GM10266 (cell line): Measurements from ENCODE around the gene PPP2R2C.

Source experiments
- DNase-seq: peaks from one replicate; pipeline ENCODE4 v3.0.0; 2012; ENCODE audit errors: extremely low spot score
- TF ChIP-seq, protein P1 (sequence below): IDR thresholded peaks from 2 replicates; pipeline ENCODE4 v1.5.1; 2012; ENCODE audit warnings: mild to moderate bottlenecking, low read depth; ENCODE audit not compliant: control insufficient read depth, insufficient read depth; ENCODE audit errors: missing control alignments

PPP2R2C gene

DNA sequence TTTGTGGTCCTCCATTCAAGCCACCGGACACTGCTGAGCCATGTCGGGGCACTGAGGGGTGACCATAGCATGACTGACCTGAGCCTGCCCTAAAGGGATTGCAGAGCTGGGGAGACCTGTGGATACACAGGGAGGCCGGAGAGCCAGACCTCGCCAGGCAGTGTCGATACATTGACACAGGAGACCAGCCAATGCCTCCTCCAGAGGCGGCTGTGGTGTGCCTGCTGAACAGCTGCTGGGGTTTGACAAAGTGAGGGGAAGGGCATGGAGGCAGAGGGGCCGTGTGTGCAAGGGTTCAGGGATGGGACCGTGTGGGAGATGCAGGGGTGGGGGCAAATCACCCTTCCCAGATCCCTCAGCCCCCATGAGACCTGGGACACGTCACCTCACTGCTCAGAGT lies 48.0 kb downstream of the PPP2R2C start:
- TF ChIP-seq, protein P1, sequence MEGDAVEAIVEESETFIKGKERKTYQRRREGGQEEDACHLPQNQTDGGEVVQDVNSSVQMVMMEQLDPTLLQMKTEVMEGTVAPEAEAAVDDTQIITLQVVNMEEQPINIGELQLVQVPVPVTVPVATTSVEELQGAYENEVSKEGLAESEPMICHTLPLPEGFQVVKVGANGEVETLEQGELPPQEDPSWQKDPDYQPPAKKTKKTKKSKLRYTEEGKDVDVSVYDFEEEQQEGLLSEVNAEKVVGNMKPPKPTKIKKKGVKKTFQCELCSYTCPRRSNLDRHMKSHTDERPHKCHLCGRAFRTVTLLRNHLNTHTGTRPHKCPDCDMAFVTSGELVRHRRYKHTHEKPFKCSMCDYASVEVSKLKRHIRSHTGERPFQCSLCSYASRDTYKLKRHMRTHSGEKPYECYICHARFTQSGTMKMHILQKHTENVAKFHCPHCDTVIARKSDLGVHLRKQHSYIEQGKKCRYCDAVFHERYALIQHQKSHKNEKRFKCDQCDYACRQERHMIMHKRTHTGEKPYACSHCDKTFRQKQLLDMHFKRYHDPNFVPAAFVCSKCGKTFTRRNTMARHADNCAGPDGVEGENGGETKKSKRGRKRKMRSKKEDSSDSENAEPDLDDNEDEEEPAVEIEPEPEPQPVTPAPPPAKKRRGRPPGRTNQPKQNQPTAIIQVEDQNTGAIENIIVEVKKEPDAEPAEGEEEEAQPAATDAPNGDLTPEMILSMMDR = no peak

DNA sequence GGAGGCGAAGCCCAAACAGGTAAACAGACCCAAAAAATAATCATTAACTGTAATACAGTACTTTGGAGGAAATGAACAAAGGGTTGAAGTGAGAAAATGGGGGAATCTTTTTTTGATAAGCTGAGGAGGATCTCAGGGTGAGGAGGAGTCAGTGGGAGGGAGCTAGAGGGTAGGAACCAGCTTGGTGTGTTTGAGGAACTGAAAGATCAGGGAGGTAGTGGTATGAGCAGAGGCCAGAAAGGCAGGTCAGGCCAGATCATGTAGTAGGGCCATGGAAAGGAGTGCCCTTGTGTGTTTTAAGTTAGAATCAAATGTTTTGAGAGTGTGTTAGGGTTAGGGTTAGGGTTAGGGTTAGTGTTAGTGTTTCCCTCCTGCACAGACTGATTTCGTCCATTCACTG lies 48.8 kb downstream of the PPP2R2C start:
- TF ChIP-seq, protein P1 = no peak
- peak; percentile 59 for DNase-seq

More for the DNA sequence above, 48.0 kb downstream of the PPP2R2C start:
- DNase-seq = no peak

DNA sequence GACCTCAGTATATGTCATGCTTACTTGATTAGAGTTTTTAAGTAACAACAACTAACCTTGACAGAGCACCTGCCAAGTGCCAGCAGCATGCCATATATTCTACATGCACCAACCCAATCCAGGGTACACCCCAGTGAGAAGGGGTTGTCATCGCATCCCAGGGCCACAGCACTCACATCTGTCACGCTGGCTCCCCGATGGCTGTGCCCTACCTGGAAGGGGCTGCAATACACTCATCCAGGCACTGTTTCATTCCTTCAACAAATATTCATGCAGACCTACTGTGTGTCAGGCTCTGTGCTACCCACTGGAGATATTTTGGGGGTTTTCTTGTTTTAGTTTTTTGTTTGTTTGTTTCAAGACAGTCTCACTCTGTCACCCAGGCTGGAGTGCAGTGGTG lies 49.5 kb downstream of the PPP2R2C start:
- no peak for DNase-seq
- TF ChIP-seq, protein P1 = no peak

DNA sequence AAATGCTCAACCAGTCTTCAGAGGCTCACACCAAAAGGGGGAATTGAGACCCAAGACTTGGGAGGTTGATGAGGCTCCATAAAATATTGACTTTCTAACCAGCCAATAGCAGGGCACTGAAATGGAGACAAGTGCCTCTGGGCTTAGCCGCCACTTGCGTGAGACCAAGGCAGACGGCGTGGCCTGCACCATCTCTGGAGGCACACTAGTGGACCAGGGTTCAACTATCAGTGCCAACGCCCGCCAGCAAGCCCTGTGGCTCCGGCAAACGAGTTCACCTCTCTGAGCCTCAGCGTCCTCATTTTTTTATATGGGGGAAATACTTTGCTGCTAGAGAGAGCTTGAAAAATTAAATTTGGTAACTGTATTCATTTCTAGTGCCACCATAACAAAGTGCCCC lies 50.3 kb downstream of the PPP2R2C start:
- TF ChIP-seq, protein P1 = no peak
- no peak for DNase-seq

DNA sequence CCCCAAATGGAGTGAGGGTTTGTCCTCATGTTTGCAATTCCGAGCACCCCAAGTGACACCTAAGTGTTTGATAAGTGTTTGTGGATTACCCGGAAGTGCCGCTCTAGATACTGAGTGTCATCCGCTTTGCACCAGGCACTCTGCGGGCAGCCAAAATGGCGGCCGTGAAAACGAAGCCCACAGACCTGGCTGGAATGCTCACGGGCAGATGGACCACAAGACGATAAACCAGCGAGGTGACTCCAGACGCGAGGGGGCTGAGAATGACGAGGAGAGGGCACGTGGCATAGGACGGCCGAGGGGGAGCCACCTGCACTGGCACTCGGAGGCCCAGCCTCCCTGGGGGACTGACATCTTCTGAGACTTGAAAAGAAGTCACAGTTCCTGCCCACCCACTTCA lies 51.0 kb downstream of the PPP2R2C start:
- TF ChIP-seq, protein P1 = no peak
- DNase-seq = no peak

DNA sequence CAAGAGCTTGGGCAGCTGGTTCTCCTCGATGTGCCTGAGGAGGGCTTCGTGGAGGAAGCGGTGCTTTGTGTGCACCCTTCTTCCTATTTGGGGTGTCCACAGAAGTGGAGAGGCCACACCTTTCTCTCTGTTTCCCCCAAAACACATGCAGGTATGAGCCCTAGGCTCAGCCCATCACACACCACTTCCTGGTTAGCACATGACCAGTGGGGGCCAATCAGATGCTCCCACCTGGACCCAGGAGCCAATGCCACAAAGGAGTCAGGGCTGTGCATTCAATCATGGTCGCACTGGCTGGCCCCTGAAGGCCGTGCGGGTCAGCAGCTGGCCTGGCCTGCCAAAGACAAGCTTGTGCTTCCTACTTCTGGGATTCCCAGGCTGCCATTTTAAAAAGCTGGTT lies 51.4 kb downstream of the PPP2R2C start:
- DNase-seq = no peak
- TF ChIP-seq, protein P1 = no peak

DNA sequence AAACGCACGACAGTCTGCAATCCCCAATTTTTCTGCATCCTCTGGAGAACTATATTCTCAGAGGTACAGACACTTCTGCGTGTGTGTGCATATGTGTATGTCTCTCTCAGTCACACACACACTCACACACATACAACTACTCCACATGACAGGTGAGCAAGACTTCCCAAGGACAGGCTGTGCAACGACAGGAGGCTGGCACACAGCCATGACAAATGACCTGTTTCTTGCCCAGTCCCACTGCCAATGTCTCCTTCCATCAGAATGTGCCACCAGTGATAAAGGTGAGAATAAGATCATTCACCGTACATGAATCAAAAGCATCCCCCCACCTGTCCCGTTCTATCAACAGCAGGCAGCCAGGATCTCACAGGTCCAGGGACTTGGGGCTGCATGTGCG lies 52.4 kb downstream of the PPP2R2C start:
- TF ChIP-seq, protein P1 = no peak
- DNase-seq = no peak
